Endothelial cell of umbilical vein (primary cell): ENCODE data around the gene MORN5.

Experiments used
- EZH2 ChIP-seq: IDR thresholded peaks from 2 replicates; pipeline ENCODE4 v1.6.1; 2012; ENCODE audit warnings: borderline replicate concordance, low read depth, mild to moderate bottlenecking, moderate library complexity, low read length, inconsistent platforms; ENCODE audit not compliant: severe bottlenecking
- POLR2A ChIP-seq: IDR thresholded peaks from 2 replicates; pipeline ENCODE4 v1.6.1; 2012; ENCODE audit warnings: low read depth, mild to moderate bottlenecking, control low read depth, low read length
- POLR2AphosphoS5 ChIP-seq: IDR thresholded peaks from 2 replicates; pipeline ENCODE4 v1.6.1; 2012; ENCODE audit warnings: low read depth, mild to moderate bottlenecking, control low read depth, low read length, moderate library complexity; ENCODE audit not compliant: insufficient read depth
- TF ChIP-seq, protein P1 (sequence below), 2 donors: IDR thresholded peaks; 1 replicate in 1 of 2; 2 replicates in 1 of 2; pipeline ENCODE4 v1.5.1; 2011; ENCODE audit warnings: low read length in 2 of 2, mild to moderate bottlenecking in 2 of 2, moderate library complexity in 2 of 2, control low read depth in 1 of 2, inconsistent platforms in 1 of 2, low read depth in 1 of 2; ENCODE audit not compliant: insufficient read depth in 1 of 2; ENCODE audit errors: extremely low read depth in 1 of 2

GRCh38 chr9:122173670-122174069 lies 14.0 kb downstream of the MORN5 start:
- TF ChIP-seq EZH2 (no peak), POLR2A (no peak), POLR2AphosphoS5 (no peak)
- TF ChIP-seq, protein P1, sequence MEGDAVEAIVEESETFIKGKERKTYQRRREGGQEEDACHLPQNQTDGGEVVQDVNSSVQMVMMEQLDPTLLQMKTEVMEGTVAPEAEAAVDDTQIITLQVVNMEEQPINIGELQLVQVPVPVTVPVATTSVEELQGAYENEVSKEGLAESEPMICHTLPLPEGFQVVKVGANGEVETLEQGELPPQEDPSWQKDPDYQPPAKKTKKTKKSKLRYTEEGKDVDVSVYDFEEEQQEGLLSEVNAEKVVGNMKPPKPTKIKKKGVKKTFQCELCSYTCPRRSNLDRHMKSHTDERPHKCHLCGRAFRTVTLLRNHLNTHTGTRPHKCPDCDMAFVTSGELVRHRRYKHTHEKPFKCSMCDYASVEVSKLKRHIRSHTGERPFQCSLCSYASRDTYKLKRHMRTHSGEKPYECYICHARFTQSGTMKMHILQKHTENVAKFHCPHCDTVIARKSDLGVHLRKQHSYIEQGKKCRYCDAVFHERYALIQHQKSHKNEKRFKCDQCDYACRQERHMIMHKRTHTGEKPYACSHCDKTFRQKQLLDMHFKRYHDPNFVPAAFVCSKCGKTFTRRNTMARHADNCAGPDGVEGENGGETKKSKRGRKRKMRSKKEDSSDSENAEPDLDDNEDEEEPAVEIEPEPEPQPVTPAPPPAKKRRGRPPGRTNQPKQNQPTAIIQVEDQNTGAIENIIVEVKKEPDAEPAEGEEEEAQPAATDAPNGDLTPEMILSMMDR (IDR thresholded peaks at IDR 0.05; ENCODE audit: extremely low read depth in 1 of 2, insufficient read depth in 1 of 2, low read depth in 1 of 2, low read length in 2 of 2), result no peak
